K562 (cell line): ENCODE measurements around the gene PELI2. TPM values are rescaled to one million over a fixed set of nuclear protein-coding genes. Genes with fewer than 3 reads are reported as not detected.

Experiments used
- ATAC-seq: fragments of 200-7000 bp; cut with Tn5 transposase; 3 replicates; pipeline ENCODE4 v1.9.1; 2020; ENCODE audit warnings: moderate library complexity
- BruUV-seq: library from RNA; stranded (reverse); fragments of 400-500 nt; replicated peaks from 2 replicates; lab custom pipeline; 2021; lab: Mats Ljungman, UMichigan
- CTCF ChIA-PET: fragments of 300-600 bp; formaldehyde crosslinking; extraction: SDS; loops from one replicate; lab custom pipeline; 2021; ENCODE audit warnings: low intra/inter-chr PET ratio; lab: Yijun Ruan, JAX
- POLR2A ChIA-PET: fragments of 300-600, 350-650 bp; sonication (Branson Sonifier 250); formaldehyde crosslinking; extraction: SDS; loops from one replicate; lab custom pipeline; 2021; ENCODE audit warnings: antibody characterized with exemption, inconsistent platforms; lab: Yijun Ruan, JAX
- DNase-seq, 4 experiments: peaks; one replicate each; pipeline versions ENCODE4 v3.0.0 to v3.0.0-alpha.2; 2011 to 2018; ENCODE audit warnings: low spot score in 3 of 4, mixed read lengths in 3 of 4; ENCODE audit errors: extremely low read depth in 1 of 4
- FAIRE-seq: peaks from 2 replicates; lab custom pipeline; 2011; peaks lifted over from hg19 to GRCh38; lab: Jason Lieb, UNC
- H2AFZ ChIP-seq: 2 replicates; pipeline ENCODE4 v1.6.0; 2011; ENCODE audit warnings: low read depth, low read length, control low read depth, inconsistent platforms
- H3K27ac ChIP-seq: fragments of 200-600 bp; 3 replicates; pipeline ENCODE4 v1.8.0; 2011; ENCODE audit warnings: low read depth, mild to moderate bottlenecking, control low read depth, inconsistent platforms, low read length, moderate library complexity, mixed read lengths; ENCODE audit errors: extremely low read depth
- H3K27me3 ChIP-seq, 2 experiments: fragments of 300-600 bp in 1 of 2; 2 replicates in 1 of 2; 3 replicates in 1 of 2; pipeline versions ENCODE4 v1.6.0 to v1.8.0; 2011; ENCODE audit warnings: inconsistent platforms in 2 of 2, low read length in 2 of 2, mild to moderate bottlenecking in 1 of 2, mixed read lengths in 1 of 2, moderate library complexity in 1 of 2; ENCODE audit not compliant: control insufficient read depth in 2 of 2, insufficient read depth in 2 of 2
- H3K36me3 ChIP-seq: fragments of 300-600 bp; 3 replicates; pipeline ENCODE4 v1.8.0; 2011; ENCODE audit warnings: mild to moderate bottlenecking, low read length, inconsistent platforms; ENCODE audit not compliant: control insufficient read depth, insufficient read depth
- H3K4me1 ChIP-seq, 2 experiments: fragments of 200-600 bp in 1 of 2; replicated peaks in 1 of 2; 2 replicates in 1 of 2; 3 replicates in 1 of 2; pipeline versions ENCODE4 v1.5.1 to v1.8.0; 2011; ENCODE audit warnings: inconsistent platforms in 2 of 2, low read length in 2 of 2, mild to moderate bottlenecking in 1 of 2, mixed read lengths in 1 of 2, moderate library complexity in 1 of 2; ENCODE audit not compliant: control insufficient read depth in 2 of 2, insufficient read depth in 2 of 2
- H3K4me2 ChIP-seq: 2 replicates; pipeline ENCODE4 v1.6.1; 2011; ENCODE audit warnings: low read length, control low read depth, inconsistent platforms, mixed read lengths; ENCODE audit not compliant: insufficient read depth
- H3K4me3 ChIP-seq: fragments of 200-600 bp; sonication (generic), shearing (Covaris generic); 2 replicates; pipeline ENCODE4 v1.5.1; 2016; ENCODE audit warnings: control low read depth, inconsistent platforms
- H3K79me2 ChIP-seq: fragments of 200-600 bp; 3 replicates; pipeline ENCODE4 v1.8.0; 2011; ENCODE audit warnings: low read length, inconsistent platforms; ENCODE audit not compliant: control insufficient read depth, insufficient read depth
- H3K9ac ChIP-seq, 2 experiments: 2 replicates each; pipeline versions ENCODE4 v1.6.0 to v1.6.1; 2011; ENCODE audit warnings: low read depth in 2 of 2, low read length in 2 of 2, control low read depth in 1 of 2, inconsistent platforms in 1 of 2, mild to moderate bottlenecking in 1 of 2, mixed read lengths in 1 of 2; ENCODE audit not compliant: insufficient read depth in 1 of 2
- H3K9me1 ChIP-seq: one replicate; pipeline ENCODE4 v1.6.0; 2011; ENCODE audit warnings: inconsistent platforms, mild to moderate bottlenecking, low read length, moderate library complexity; ENCODE audit not compliant: control insufficient read depth, insufficient read depth
- H3K9me3 ChIP-seq: replicated peaks from 2 replicates; pipeline ENCODE4 v1.5.1; 2011; ENCODE audit warnings: low read depth, low read length, inconsistent platforms; ENCODE audit not compliant: control insufficient read depth, insufficient read depth
- H4K20me1 ChIP-seq: replicated peaks from 2 replicates; pipeline ENCODE4 v1.6.1; 2011; ENCODE audit warnings: low read length, inconsistent platforms, mixed read lengths; ENCODE audit not compliant: control insufficient read depth, insufficient read depth
- ELK1 ChIP-seq: sonication (generic); formaldehyde crosslinking; IDR thresholded peaks from 2 replicates; pipeline ENCODE4 v1.8.1; 2022; ENCODE audit warnings: missing genetic modification reagents
- HNRNPH1 ChIP-seq: fragments of 200-400 bp; formaldehyde crosslinking; optimal IDR thresholded peaks from 2 replicates; pipeline ENCODE3; 2017; ENCODE audit warnings: low read depth, mild to moderate bottlenecking, low read length, moderate library complexity
- IRF2 ChIP-seq: sonication (generic); formaldehyde crosslinking; IDR thresholded peaks from 2 replicates; pipeline ENCODE4 v1.8.1; 2022; ENCODE audit warnings: mild to moderate bottlenecking, missing genetic modification reagents
- NRF1 ChIP-seq, 2 experiments: fragments of 450-650 bp; IDR thresholded peaks in 1 of 2; conservative IDR thresholded peaks in 1 of 2; 2 replicates each; pipeline ENCODE4 v1.6.1; 2014; ENCODE audit warnings: mild to moderate bottlenecking in 2 of 2
- RAD21 ChIP-seq, 2 experiments: fragments of 250-450 bp in 1 of 2; fragments of 450-650 bp in 1 of 2; sonication (Bioruptor Pico) in 1 of 2; formaldehyde crosslinking in 1 of 2; IDR thresholded peaks in 1 of 2; conservative IDR thresholded peaks in 1 of 2; 2 replicates each; pipeline versions ENCODE4 v1.4.0 to v1.8.0; 2020 to 2022; ENCODE audit warnings: mild to moderate bottlenecking in 2 of 2, moderate library complexity in 1 of 2
- ZFPM2 ChIP-seq: fragments of 250-450 bp; sonication (Bioruptor Pico); IDR thresholded peaks from 2 replicates; pipeline ENCODE4 v1.5.1; 2022; ENCODE audit warnings: mild to moderate bottlenecking
- ZNF197 ChIP-seq: fragments of 200-800 bp; sonication (Bioruptor generic); IDR thresholded peaks from 2 replicates; pipeline ENCODE4 v1.6.1; 2016; ENCODE audit warnings: low read depth, missing genetic modification characterization, missing compliant biosample characterization
- ZNF347 ChIP-seq: fragments of 450-650 bp; formaldehyde crosslinking; IDR thresholded peaks from 2 replicates; pipeline ENCODE4 v1.4.0; 2020; ENCODE audit warnings: low read depth, mild to moderate bottlenecking, moderate library complexity
- whole genome bisulfite sequencing: fragments of 100-300 bp; shearing (Covaris generic); methylation state at CpG from one replicate; pipeline ENCODE4 v1.1.6; 2016; ENCODE audit warnings: low coverage, mixed read lengths; ENCODE audit not compliant: insufficient coverage; ENCODE audit errors: missing lambda C conversion rate; 5-methylcytosine and 5-hydroxymethylcytosine counted together
- in situ Hi-C: fragments of 300-500 bp; cut with MboI; formaldehyde crosslinking; loops from 4 replicates; pipeline ENCODE4 v1.15.0; 2018; ENCODE audit warnings: inconsistent platforms, mixed read lengths
- intact Hi-C: fragments of 100-400 bp; cut with micrococcal nuclease; formaldehyde crosslinking; loops from 2 replicates; pipeline ENCODE4 v1.14.2; 2022
- polyA plus RNA-seq, 8 experiments: library from polyadenylated mRNA; depleted of rRNA in 4 of 8; stranded (reverse) in 5 of 8; unstranded in 3 of 8; fragments of >200 nt; fragmentation: Nextera tagmentation in 2 of 8; fragmentation: Illumina TruSeq in 1 of 8; extraction: Ambion mirVana in 2 of 8; extraction: Trizol in 1 of 8; gene quantifications; 2 replicates each; pipeline versions ENCODE4 v1.2.1 to v1.2.3, GENCODE V29; 2011 to 2014; ENCODE audit warnings: inconsistent platforms in 1 of 8, missing spikeins in 1 of 8
- total RNA-seq, 7 experiments: library from RNA; depleted of rRNA in 6 of 7; stranded (reverse); fragments of >200 nt in 6 of 7; fragmentation: Illumina TruSeq in 2 of 7; extraction: Trizol in 2 of 7; gene quantifications; 2 replicates each; pipeline versions ENCODE4 v1.2.1 to v1.2.3, GENCODE V29; 2011 to 2021; ENCODE audit warnings: low replicate concordance in 1 of 7

The PELI2 gene
- total and polyA plus RNA-seq, 9 of the 15 experiments (the other 6 are each of a cell fraction or from before 2014, with no cell fraction given): 0.20 to 1.5 (median 0.44) TPM

GRCh38 chr14:56294128-56294527 lies 175.9 kb downstream of the PELI2 start:
- H3K4me2 ChIP-seq: no peak overlapping the region
- peak; percentile 70 for ATAC-seq
- no peak overlapping the region for H3K4me3 ChIP-seq
- H3K79me2 ChIP-seq: no peaks in the 10 kb centered on the region
- in situ Hi-C loops: no loop called here
- DNase-seq: no peak
- TF ChIP-seq RAD21 (CRISPR knock-in tag; conservative IDR thresholded peaks at IDR 0.05 in 1 of 2, IDR thresholded peaks at IDR 0.05 in 1 of 2) (peak in 1 of 2 experiments; percentile 5; a peak in 1 of 4 replicates), ELK1 (CRISPR knock-in tag) (no peak), ZNF347 (CRISPR knock-in tag) (no peak), NRF1 (conservative IDR thresholded peaks at IDR 0.05 in 1 of 2, IDR thresholded peaks at IDR 0.05 in 1 of 2) (no peak), ZFPM2 (CRISPR knock-in tag) (no peak), ZNF197 (no peak), HNRNPH1 (no peak), IRF2 (CRISPR knock-in tag) (no peak)
- TF ChIP-seq, all 486 proteins: peak for 1
- Histone ChIP-seq H3K36me3 (no peaks in the 10 kb centered on the region), H4K20me1 (no peaks in the 10 kb centered on the region), H3K9ac (no peak overlapping the region), H3K9me3 (no peaks in the 10 kb centered on the region), H3K27me3 (peaks cover 0 to 29% of the 10 kb centered on the region in 2 experiments; a peak in 3 of 5 replicates), H3K9me1 (no peaks in the 10 kb centered on the region), H3K27ac (no peak overlapping the region), H2AFZ (no peak overlapping the region), H3K4me1 (no peaks in the 10 kb centered on the region)
- ChIA-PET POLR2A (interaction anchor here (0.6 kb wide), 1 partner anchor 34 kb away, joined by 3 read pairs; no protein-coding TSS in a partner anchor), CTCF (no interaction called here)
- intact Hi-C loops: no loop called here
- BruUV-seq: no TSS peak
- WGBS: 2% methylated on average over 5 of the region's 5 CpGs
- no peak for FAIRE-seq
